Left colon (tissue), 2 donors: ENCODE results near the gene LRIG1. TPM values are rescaled to one million over a fixed set of nuclear protein-coding genes. Genes with fewer than 3 reads are reported as not detected.

Experiments used
- ATAC-seq: fragments of 200-7000 bp; cut with Tn5 transposase; one replicate; pipeline ENCODE4 v1.9.1; 2020; ENCODE audit warnings: mild to moderate bottlenecking, moderate library complexity
- DNase-seq, 2 donors: peaks; one replicate each; pipeline ENCODE4 v3.0.0-alpha.2; 2020
- intact Hi-C, 2 donors: fragments of 100-400 bp; cut with DNase I in 1 of 2; cut with micrococcal nuclease in 1 of 2; formaldehyde crosslinking; loops; one replicate each; pipeline versions ENCODE4 v1.11.2 to v1.14.0; 2022; cut with DNase I, micrococcal nuclease
- total RNA-seq, 2 donors: library from RNA; stranded (reverse); fragmentation: NEBNext Ultra II Directional; extraction: Animal tissue kit (Norgen Biotek cat#: 25700); gene quantifications; one replicate each; pipeline ENCODE4 v1.2.1, GENCODE V29; 2021
- donor health status: DM: no; HTN: no; CAD: no.
- donor health status: DM: yes; HTN: yes; CAD: no.

LRIG1 gene
- total RNA-seq, 2 donors from 2014 or later, result 55.4 to 57.0 TPM

- DNase-seq (no peak), ATAC-seq (peak; percentile 67)
- intact Hi-C loops, result loop anchor here in 1 of 2 donors (10.0 kb wide), 1 partner anchor 69 kb away; no protein-coding TSS in a partner anchor
These were observed 7.2 kb downstream of the LRIG1 start for GRCh38 chr3:66493458-66494099.

- ATAC-seq, result peak; percentile 76
- intact Hi-C loops, result loop anchor here in 1 of 2 donors (10.0 kb wide), 1 partner anchor 68 kb away; no protein-coding TSS in a partner anchor
- DNase-seq, result peak; percentile 55 to 77
These were observed 8.2 kb downstream of the LRIG1 start for GRCh38 chr3:66492672-66493071.

- DNase-seq (no peak), ATAC-seq (no peak)
- intact Hi-C loops, result loop anchor here in 1 of 2 donors (10.0 kb wide), 1 partner anchor 67 kb away; no protein-coding TSS in a partner anchor
These were observed 8.8 kb downstream of the LRIG1 start for GRCh38 chr3:66492071-66492470.

GRCh38 chr3:66490984-66491383, 9.8 kb downstream of the LRIG1 start:
- DNase-seq, result no peak
- intact Hi-C loops, result loop anchor here in 1 of 2 donors (10.0 kb wide), 1 partner anchor 66 kb away; no protein-coding TSS in a partner anchor
- no peak for ATAC-seq

GRCh38 chr3:66490214-66490613, 10.6 kb downstream of the LRIG1 start:
- intact Hi-C loops, result loop anchor here in 1 of 2 donors (10.0 kb wide), 1 partner anchor 65 kb away; no protein-coding TSS in a partner anchor
- ATAC-seq (peak; percentile 17), DNase-seq (no peak)

- DNase-seq (no peak), ATAC-seq (no peak)
- intact Hi-C loops, result no loop called here
These were observed 11.2 kb downstream of the LRIG1 start for GRCh38 chr3:66489581-66489980.

- ATAC-seq, result no peak
- no peak for DNase-seq
- intact Hi-C loops, result no loop called here
These were observed 11.7 kb downstream of the LRIG1 start for GRCh38 chr3:66489115-66489514.

GRCh38 chr3:66488492-66488891, 12.3 kb downstream of the LRIG1 start:
- no peak for DNase-seq
- intact Hi-C loops, result no loop called here
- no peak for ATAC-seq

- ATAC-seq (no peak), DNase-seq (no peak)
- intact Hi-C loops, result no loop called here
These were observed 13.4 kb downstream of the LRIG1 start for GRCh38 chr3:66487465-66487864.

- ATAC-seq (no peak), DNase-seq (no peak)
- intact Hi-C loops, result no loop called here
These were observed 14.2 kb downstream of the LRIG1 start for GRCh38 chr3:66486646-66487045.

GRCh38 chr3:66486202-66486601, 14.6 kb downstream of the LRIG1 start:
- no peak for ATAC-seq
- DNase-seq, result no peak
- intact Hi-C loops, result no loop called here

GRCh38 chr3:66485291-66485968, 15.4 kb downstream of the LRIG1 start:
- ATAC-seq (no peak), DNase-seq (no peak)
- intact Hi-C loops, result no loop called here

GRCh38 chr3:66484106-66484844, 16.5 kb downstream of the LRIG1 start:
- no peak for ATAC-seq
- no peak for DNase-seq
- intact Hi-C loops, result no loop called here

GRCh38 chr3:66483409-66483906, 17.4 kb downstream of the LRIG1 start:
- intact Hi-C loops, result no loop called here
- ATAC-seq (peak; percentile 26), DNase-seq (peak in 1 of 2 donors; percentile 41)

GRCh38 chr3:66483006-66483405, 17.8 kb downstream of the LRIG1 start:
- intact Hi-C loops, result no loop called here

GRCh38 chr3:66482018-66482404, 18.8 kb downstream of the LRIG1 start:
- intact Hi-C loops, result no loop called here
- ATAC-seq (no peak), DNase-seq (no peak)

More at GRCh38 chr3:66483006-66483405, 17.8 kb downstream of the LRIG1 start:
- peak; percentile 20 for ATAC-seq
- peak; percentile 57 to 80 for DNase-seq

GRCh38 chr3:66481071-66482017, 19.5 kb downstream of the LRIG1 start:
- intact Hi-C loops, result no loop called here
- DNase-seq (no peak), ATAC-seq (peak; percentile 26)

GRCh38 chr3:66480666-66481065, 20.2 kb downstream of the LRIG1 start:
- ATAC-seq, result no peak
- DNase-seq, result no peak
- intact Hi-C loops, result no loop called here
